ENCODE data around the gene PPP1R9B.

PPP1R9B gene

GRCh38 chr17:50192144-50192617, 41.7 kb upstream of the PPP1R9B start:
- no peaks in the 10 kb centered on the region; the same call in none of the 2 replicates for H3K36me3 ChIP-seq (ENCODE audit: control insufficient read depth, insufficient read depth, low read length)
- DNase-seq (ENCODE audit: extremely low read depth, insufficient read length), result no peak
- TF ChIP-seq CTCF (IDR thresholded peaks at IDR 0.05; ENCODE audit: insufficient read depth, low read length, poor library complexity, severe bottlenecking), result no peak
- no peaks in the 10 kb centered on the region for H3K27me3 ChIP-seq (replicated peaks; ENCODE audit: control insufficient read depth, insufficient read depth, low read length)
- peak overlapping the region; percentile 57 for H3K4me3 ChIP-seq (replicated peaks; ENCODE audit: low read depth, low read length)

- Histone ChIP-seq H3K27me3 (replicated peaks; ENCODE audit: control insufficient read depth, insufficient read depth, low read length) (no peaks in the 10 kb centered on the region), H3K36me3 (ENCODE audit: control insufficient read depth, insufficient read depth, low read length) (no peaks in the 10 kb centered on the region; the same call in none of the 2 replicates), H3K4me3 (replicated peaks; ENCODE audit: low read depth, low read length) (peak overlapping the region; percentile 7)
- DNase-seq (ENCODE audit: extremely low read depth, insufficient read length), result no peak
- no peak for TF ChIP-seq CTCF (IDR thresholded peaks at IDR 0.05; ENCODE audit: insufficient read depth, low read length, poor library complexity, severe bottlenecking)
Observed at GRCh38 chr17:50191359-50192143, 41.1 kb upstream of the PPP1R9B start.

- H3K36me3 ChIP-seq (ENCODE audit: control insufficient read depth, insufficient read depth, low read length), result peaks cover 2% of the 10 kb centered on the region
- no peak for DNase-seq (ENCODE audit: extremely low read depth, insufficient read length)
- no peak for TF ChIP-seq CTCF (IDR thresholded peaks at IDR 0.05; ENCODE audit: insufficient read depth, low read length, poor library complexity, severe bottlenecking)
- no peaks in the 10 kb centered on the region for H3K27me3 ChIP-seq (replicated peaks; ENCODE audit: control insufficient read depth, insufficient read depth, low read length)
- H3K4me3 ChIP-seq (replicated peaks; ENCODE audit: low read depth, low read length), result no peak overlapping the region
Observed at GRCh38 chr17:50190603-50191358, 40.3 kb upstream of the PPP1R9B start.

GRCh38 chr17:50190293-50190602, 39.8 kb upstream of the PPP1R9B start:
- peaks cover 2% of the 10 kb centered on the region for H3K36me3 ChIP-seq (ENCODE audit: control insufficient read depth, insufficient read depth, low read length)

GRCh38 chr17:50189550-50190292, 39.2 kb upstream of the PPP1R9B start:
- H3K27me3 ChIP-seq (replicated peaks; ENCODE audit: control insufficient read depth, insufficient read depth, low read length), result no peaks in the 10 kb centered on the region
- DNase-seq (ENCODE audit: extremely low read depth, insufficient read length), result no peak
- H3K4me3 ChIP-seq (replicated peaks; ENCODE audit: low read depth, low read length), result no peak overlapping the region
- TF ChIP-seq CTCF (IDR thresholded peaks at IDR 0.05; ENCODE audit: insufficient read depth, low read length, poor library complexity, severe bottlenecking), result no peak
- H3K36me3 ChIP-seq (ENCODE audit: control insufficient read depth, insufficient read depth, low read length), result peaks cover 2% of the 10 kb centered on the region

More at GRCh38 chr17:50190293-50190602, 39.8 kb upstream of the PPP1R9B start:
- Histone ChIP-seq H3K27me3 (replicated peaks; ENCODE audit: control insufficient read depth, insufficient read depth, low read length) (no peaks in the 10 kb centered on the region), H3K4me3 (replicated peaks; ENCODE audit: low read depth, low read length) (no peak overlapping the region)
- no peak for TF ChIP-seq CTCF (IDR thresholded peaks at IDR 0.05; ENCODE audit: insufficient read depth, low read length, poor library complexity, severe bottlenecking)
- DNase-seq (ENCODE audit: extremely low read depth, insufficient read length), result no peak
